K562 (cell line): Measurements from ENCODE around the gene ABHD1. TPM values are rescaled to one million over a fixed set of nuclear protein-coding genes. Genes with fewer than 3 reads are reported as not detected.
A peak's percentile ranks its signal among the peaks of the same experiment; 100 is the strongest.

ENCODE experiments used
- ATAC-seq: fragments of 200-7000 bp; cut with Tn5 transposase; 3 replicates; pipeline ENCODE4 v1.9.1; 2020; ENCODE audit warnings: moderate library complexity
- BruUV-seq: library from RNA; stranded (reverse); fragments of 400-500 nt; replicated peaks from 2 replicates; lab custom pipeline; 2021; lab: Mats Ljungman, UMichigan
- CTCF ChIA-PET: fragments of 300-600 bp; formaldehyde crosslinking; extraction: SDS; loops from one replicate; lab custom pipeline; 2021; ENCODE audit warnings: low intra/inter-chr PET ratio; lab: Yijun Ruan, JAX
- POLR2A ChIA-PET: fragments of 300-600, 350-650 bp; sonication (Branson Sonifier 250); formaldehyde crosslinking; extraction: SDS; loops from one replicate; lab custom pipeline; 2021; ENCODE audit warnings: antibody characterized with exemption, inconsistent platforms; lab: Yijun Ruan, JAX
- DNase-seq, 4 experiments: peaks; one replicate each; pipeline versions ENCODE4 v3.0.0 to v3.0.0-alpha.2; 2011 to 2018; ENCODE audit warnings: low spot score in 3 of 4, mixed read lengths in 3 of 4; ENCODE audit errors: extremely low read depth in 1 of 4
- FAIRE-seq: peaks from 2 replicates; lab custom pipeline; 2011; peaks lifted over from hg19 to GRCh38; lab: Jason Lieb, UNC
- H2AFZ ChIP-seq: 2 replicates; pipeline ENCODE4 v1.6.0; 2011; ENCODE audit warnings: low read depth, low read length, control low read depth, inconsistent platforms
- H3K27ac ChIP-seq: fragments of 200-600 bp; 3 replicates; pipeline ENCODE4 v1.8.0; 2011; ENCODE audit warnings: low read depth, mild to moderate bottlenecking, control low read depth, inconsistent platforms, low read length, moderate library complexity, mixed read lengths; ENCODE audit errors: extremely low read depth
- H3K27me3 ChIP-seq, 2 experiments: fragments of 300-600 bp in 1 of 2; 2 replicates in 1 of 2; 3 replicates in 1 of 2; pipeline versions ENCODE4 v1.6.0 to v1.8.0; 2011; ENCODE audit warnings: inconsistent platforms in 2 of 2, low read length in 2 of 2, mild to moderate bottlenecking in 1 of 2, mixed read lengths in 1 of 2, moderate library complexity in 1 of 2; ENCODE audit not compliant: control insufficient read depth in 2 of 2, insufficient read depth in 2 of 2
- H3K36me3 ChIP-seq: fragments of 300-600 bp; 3 replicates; pipeline ENCODE4 v1.8.0; 2011; ENCODE audit warnings: mild to moderate bottlenecking, low read length, inconsistent platforms; ENCODE audit not compliant: control insufficient read depth, insufficient read depth
- H3K4me1 ChIP-seq, 2 experiments: fragments of 200-600 bp in 1 of 2; replicated peaks in 1 of 2; 2 replicates in 1 of 2; 3 replicates in 1 of 2; pipeline versions ENCODE4 v1.5.1 to v1.8.0; 2011; ENCODE audit warnings: inconsistent platforms in 2 of 2, low read length in 2 of 2, mild to moderate bottlenecking in 1 of 2, mixed read lengths in 1 of 2, moderate library complexity in 1 of 2; ENCODE audit not compliant: control insufficient read depth in 2 of 2, insufficient read depth in 2 of 2
- H3K4me2 ChIP-seq: 2 replicates; pipeline ENCODE4 v1.6.1; 2011; ENCODE audit warnings: low read length, control low read depth, inconsistent platforms, mixed read lengths; ENCODE audit not compliant: insufficient read depth
- H3K4me3 ChIP-seq: fragments of 200-600 bp; sonication (generic), shearing (Covaris generic); 2 replicates; pipeline ENCODE4 v1.5.1; 2016; ENCODE audit warnings: control low read depth, inconsistent platforms
- H3K79me2 ChIP-seq: fragments of 200-600 bp; 3 replicates; pipeline ENCODE4 v1.8.0; 2011; ENCODE audit warnings: low read length, inconsistent platforms; ENCODE audit not compliant: control insufficient read depth, insufficient read depth
- H3K9ac ChIP-seq, 2 experiments: 2 replicates each; pipeline versions ENCODE4 v1.6.0 to v1.6.1; 2011; ENCODE audit warnings: low read depth in 2 of 2, low read length in 2 of 2, control low read depth in 1 of 2, inconsistent platforms in 1 of 2, mild to moderate bottlenecking in 1 of 2, mixed read lengths in 1 of 2; ENCODE audit not compliant: insufficient read depth in 1 of 2
- H3K9me1 ChIP-seq: one replicate; pipeline ENCODE4 v1.6.0; 2011; ENCODE audit warnings: inconsistent platforms, mild to moderate bottlenecking, low read length, moderate library complexity; ENCODE audit not compliant: control insufficient read depth, insufficient read depth
- H3K9me3 ChIP-seq: replicated peaks from 2 replicates; pipeline ENCODE4 v1.5.1; 2011; ENCODE audit warnings: low read depth, low read length, inconsistent platforms; ENCODE audit not compliant: control insufficient read depth, insufficient read depth
- H4K20me1 ChIP-seq: replicated peaks from 2 replicates; pipeline ENCODE4 v1.6.1; 2011; ENCODE audit warnings: low read length, inconsistent platforms, mixed read lengths; ENCODE audit not compliant: control insufficient read depth, insufficient read depth
- BCOR ChIP-seq: fragments of 450-650 bp; IDR thresholded peaks from 2 replicates; pipeline ENCODE4 v1.6.1; 2016
- DMBX1 ChIP-seq: fragments of 250-450 bp; sonication (Bioruptor Pico); IDR thresholded peaks from 2 replicates; pipeline ENCODE4 v1.8.0; 2022; ENCODE audit warnings: inconsistent platforms, mild to moderate bottlenecking, moderate library complexity, borderline replicate concordance
- EGR1 ChIP-seq: fragments of 450-650 bp; conservative IDR thresholded peaks from 2 replicates; pipeline ENCODE4 v1.6.1; 2017; ENCODE audit warnings: mild to moderate bottlenecking
- ERF ChIP-seq: fragments of 450-650 bp; formaldehyde crosslinking; IDR thresholded peaks from 2 replicates; pipeline ENCODE4 v1.4.0; 2020; ENCODE audit warnings: mild to moderate bottlenecking, mixed read lengths
- FIP1L1 ChIP-seq: fragments of 200-400 bp; formaldehyde crosslinking; IDR thresholded peaks from 2 replicates; pipeline ENCODE4 v1.6.1; 2018; ENCODE audit warnings: mild to moderate bottlenecking, low read depth, low read length; ENCODE audit not compliant: poor library complexity, severe bottlenecking
- NFATC3 ChIP-seq: fragments of 450-650 bp; IDR thresholded peaks from 2 replicates; pipeline ENCODE4 v1.6.1; 2017; ENCODE audit warnings: mild to moderate bottlenecking
- NR4A1 ChIP-seq, 2 experiments: fragments of 250-450 bp in 1 of 2; fragments of 450-650 bp in 1 of 2; sonication (Bioruptor Pico) in 1 of 2; IDR thresholded peaks; 2 replicates each; pipeline versions ENCODE4 v1.4.0 to v1.6.1; 2016 to 2020; ENCODE audit warnings: mild to moderate bottlenecking in 2 of 2, missing compliant biosample characterization in 1 of 2, missing genetic modification characterization in 1 of 2, moderate library complexity in 1 of 2
- PKNOX1 ChIP-seq: fragments of 450-650 bp; IDR thresholded peaks from 2 replicates; pipeline ENCODE4 v1.6.1; 2016
- POLR2G ChIP-seq: fragments of 200-400 bp; formaldehyde crosslinking; IDR thresholded peaks from 2 replicates; pipeline ENCODE4 v1.6.1; 2017; ENCODE audit warnings: low read depth, mild to moderate bottlenecking, antibody characterized with exemption, low read length, moderate library complexity
- TGIF2 ChIP-seq: sonication (generic); formaldehyde crosslinking; IDR thresholded peaks from 2 replicates; pipeline ENCODE4 v1.8.1; 2022; ENCODE audit warnings: mild to moderate bottlenecking, missing genetic modification reagents, moderate library complexity
- WGBS: fragments of 100-300 bp; shearing (Covaris generic); methylation state at CpG from one replicate; pipeline ENCODE4 v1.1.6; 2016; ENCODE audit warnings: low coverage, mixed read lengths; ENCODE audit not compliant: insufficient coverage; ENCODE audit errors: missing lambda C conversion rate; 5-methylcytosine and 5-hydroxymethylcytosine counted together
- in situ Hi-C: fragments of 300-500 bp; cut with MboI; formaldehyde crosslinking; loops from 4 replicates; pipeline ENCODE4 v1.15.0; 2018; ENCODE audit warnings: inconsistent platforms, mixed read lengths
- intact Hi-C: fragments of 100-400 bp; cut with micrococcal nuclease; formaldehyde crosslinking; loops from 2 replicates; pipeline ENCODE4 v1.14.2; 2022
- polyA plus RNA-seq, 8 experiments: library from polyadenylated mRNA; depleted of rRNA in 4 of 8; stranded (reverse) in 5 of 8; unstranded in 3 of 8; fragments of >200 nt; fragmentation: Nextera tagmentation in 2 of 8; fragmentation: Illumina TruSeq in 1 of 8; extraction: Ambion mirVana in 2 of 8; extraction: Trizol in 1 of 8; gene quantifications; 2 replicates each; pipeline versions ENCODE4 v1.2.1 to v1.2.3, GENCODE V29; 2011 to 2014; ENCODE audit warnings: inconsistent platforms in 1 of 8, missing spikeins in 1 of 8
- total RNA-seq, 7 experiments: library from RNA; depleted of rRNA in 6 of 7; stranded (reverse); fragments of >200 nt in 6 of 7; fragmentation: Illumina TruSeq in 2 of 7; extraction: Trizol in 2 of 7; gene quantifications; 2 replicates each; pipeline versions ENCODE4 v1.2.1 to v1.2.3, GENCODE V29; 2011 to 2021; ENCODE audit warnings: low replicate concordance in 1 of 7
- TF ChIP-seq, protein P1 (sequence below): fragments of 200-800 bp; sonication (Bioruptor generic); IDR thresholded peaks from 2 replicates; pipeline ENCODE4 v1.6.1; 2017; ENCODE audit warnings: missing genetic modification characterization, missing compliant biosample characterization
- TF ChIP-seq, protein P2 (sequence below): fragments of 450-650 bp; IDR thresholded peaks from 2 replicates; pipeline ENCODE4 v1.6.1; 2017; ENCODE audit warnings: antibody characterized with exemption, mild to moderate bottlenecking

The ABHD1 gene
- total and polyA plus RNA-seq, 9 of the 15 experiments (the other 6 are each of a cell fraction or from before 2014, with no cell fraction given): 0.10 to 0.16 (median 0.11) TPM; not detected in 5

DNA sequence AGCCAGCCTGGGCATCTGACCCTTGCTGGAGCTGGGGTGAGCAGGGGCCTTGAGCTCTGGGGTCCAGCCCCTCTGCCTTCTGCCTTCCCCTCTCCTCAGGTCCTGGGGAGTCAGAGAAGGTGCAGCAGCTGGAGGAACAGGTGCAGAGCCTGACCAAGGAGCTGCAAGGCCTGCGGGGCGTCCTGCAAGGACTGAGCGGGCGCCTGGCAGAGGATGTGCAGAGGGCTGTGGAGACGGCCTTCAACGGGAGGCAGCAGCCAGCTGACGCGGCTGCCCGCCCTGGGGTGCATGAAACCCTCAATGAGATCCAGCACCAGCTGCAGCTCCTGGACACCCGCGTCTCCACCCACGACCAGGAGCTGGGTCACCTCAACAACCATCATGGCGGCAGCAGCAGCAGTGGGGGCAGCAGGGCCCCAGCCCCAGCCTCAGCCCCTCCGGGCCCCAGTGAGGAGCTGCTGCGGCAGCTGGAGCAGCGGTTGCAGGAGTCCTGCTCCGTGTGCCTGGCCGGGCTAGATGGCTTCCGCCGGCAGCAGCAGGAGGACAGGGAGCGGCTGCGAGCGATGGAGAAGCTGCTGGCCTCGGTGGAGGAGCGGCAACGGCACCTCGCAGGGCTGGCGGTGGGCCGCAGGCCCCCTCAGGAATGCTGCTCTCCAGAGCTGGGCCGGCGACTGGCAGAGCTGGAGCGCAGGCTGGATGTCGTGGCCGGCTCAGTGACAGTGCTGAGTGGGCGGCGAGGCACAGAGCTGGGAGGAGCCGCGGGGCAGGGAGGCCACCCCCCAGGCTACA is 41.4 kb upstream of the ABHD1 start:
- Histone ChIP-seq H2AFZ (peak overlapping the region; percentile 90; the same call in 1 of the 2 replicates), H3K27me3 (no peaks in the 10 kb centered on the region), H4K20me1 (no peaks in the 10 kb centered on the region), H3K9me1 (peaks cover 4% of the 10 kb centered on the region), H3K4me3 (no peak overlapping the region), H3K9ac (peak overlapping the region; percentile 62 to 84), H3K79me2 (peaks cover 4% of the 10 kb centered on the region; the same call in 1 of the 3 replicates), H3K27ac (peak overlapping the region; percentile 87), H3K36me3 (no peaks in the 10 kb centered on the region), H3K9me3 (no peaks in the 10 kb centered on the region), H3K4me1 (peaks cover 44 to 73% of the 10 kb centered on the region in 2 experiments), H3K4me2 (peak overlapping the region; percentile 78; the same call in 1 of the 2 replicates)
- 73% methylated on average over 24 of the region's 38 CpGs for WGBS
- FAIRE-seq (no peak), ATAC-seq (no peak), DNase-seq (peak; percentile 41 to 56 (median 54))
- ChIA-PET POLR2A (interaction anchor here (0.6 to 2.3 kb wide), 15 partner anchors 10 to 209 kb away, joined by 3 to 11 read pairs (median 5); partner anchors contain the start of gene OST4), CTCF (no interaction called here)
- intact Hi-C loops: loop anchor here (1.0 to 2.0 kb wide), 3 partner anchors 31 to 235 kb away; partner anchors contain the start of gene AGBL5
- TF ChIP-seq ERF (CRISPR knock-in tag) (0 out of 2 replicates have a peak, but pooled peaks have one; percentile 47), FIP1L1 (peak; percentile 8), BCOR (no peak), EGR1 (peak; percentile 78), PKNOX1 (no peak), NR4A1 (CRISPR knock-in tag; IDR thresholded peaks at IDR 0.05) (peak; percentile 9; the same call in 1 of the 2 replicates), NR4A1 (tag; IDR thresholded peaks at IDR 0.05) (no peak), DMBX1 (CRISPR knock-in tag) (0 out of 2 replicates have a peak, but pooled peaks have one; percentile 39), NFATC3 (no peak), TGIF2 (CRISPR knock-in tag) (no peak), POLR2G (peak; percentile 45; the same call in 1 of the 2 replicates)
- TF ChIP-seq, protein P1, sequence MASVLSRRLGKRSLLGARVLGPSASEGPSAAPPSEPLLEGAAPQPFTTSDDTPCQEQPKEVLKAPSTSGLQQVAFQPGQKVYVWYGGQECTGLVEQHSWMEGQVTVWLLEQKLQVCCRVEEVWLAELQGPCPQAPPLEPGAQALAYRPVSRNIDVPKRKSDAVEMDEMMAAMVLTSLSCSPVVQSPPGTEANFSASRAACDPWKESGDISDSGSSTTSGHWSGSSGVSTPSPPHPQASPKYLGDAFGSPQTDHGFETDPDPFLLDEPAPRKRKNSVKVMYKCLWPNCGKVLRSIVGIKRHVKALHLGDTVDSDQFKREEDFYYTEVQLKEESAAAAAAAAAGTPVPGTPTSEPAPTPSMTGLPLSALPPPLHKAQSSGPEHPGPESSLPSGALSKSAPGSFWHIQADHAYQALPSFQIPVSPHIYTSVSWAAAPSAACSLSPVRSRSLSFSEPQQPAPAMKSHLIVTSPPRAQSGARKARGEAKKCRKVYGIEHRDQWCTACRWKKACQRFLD: no peak
- TF ChIP-seq, protein P2, sequence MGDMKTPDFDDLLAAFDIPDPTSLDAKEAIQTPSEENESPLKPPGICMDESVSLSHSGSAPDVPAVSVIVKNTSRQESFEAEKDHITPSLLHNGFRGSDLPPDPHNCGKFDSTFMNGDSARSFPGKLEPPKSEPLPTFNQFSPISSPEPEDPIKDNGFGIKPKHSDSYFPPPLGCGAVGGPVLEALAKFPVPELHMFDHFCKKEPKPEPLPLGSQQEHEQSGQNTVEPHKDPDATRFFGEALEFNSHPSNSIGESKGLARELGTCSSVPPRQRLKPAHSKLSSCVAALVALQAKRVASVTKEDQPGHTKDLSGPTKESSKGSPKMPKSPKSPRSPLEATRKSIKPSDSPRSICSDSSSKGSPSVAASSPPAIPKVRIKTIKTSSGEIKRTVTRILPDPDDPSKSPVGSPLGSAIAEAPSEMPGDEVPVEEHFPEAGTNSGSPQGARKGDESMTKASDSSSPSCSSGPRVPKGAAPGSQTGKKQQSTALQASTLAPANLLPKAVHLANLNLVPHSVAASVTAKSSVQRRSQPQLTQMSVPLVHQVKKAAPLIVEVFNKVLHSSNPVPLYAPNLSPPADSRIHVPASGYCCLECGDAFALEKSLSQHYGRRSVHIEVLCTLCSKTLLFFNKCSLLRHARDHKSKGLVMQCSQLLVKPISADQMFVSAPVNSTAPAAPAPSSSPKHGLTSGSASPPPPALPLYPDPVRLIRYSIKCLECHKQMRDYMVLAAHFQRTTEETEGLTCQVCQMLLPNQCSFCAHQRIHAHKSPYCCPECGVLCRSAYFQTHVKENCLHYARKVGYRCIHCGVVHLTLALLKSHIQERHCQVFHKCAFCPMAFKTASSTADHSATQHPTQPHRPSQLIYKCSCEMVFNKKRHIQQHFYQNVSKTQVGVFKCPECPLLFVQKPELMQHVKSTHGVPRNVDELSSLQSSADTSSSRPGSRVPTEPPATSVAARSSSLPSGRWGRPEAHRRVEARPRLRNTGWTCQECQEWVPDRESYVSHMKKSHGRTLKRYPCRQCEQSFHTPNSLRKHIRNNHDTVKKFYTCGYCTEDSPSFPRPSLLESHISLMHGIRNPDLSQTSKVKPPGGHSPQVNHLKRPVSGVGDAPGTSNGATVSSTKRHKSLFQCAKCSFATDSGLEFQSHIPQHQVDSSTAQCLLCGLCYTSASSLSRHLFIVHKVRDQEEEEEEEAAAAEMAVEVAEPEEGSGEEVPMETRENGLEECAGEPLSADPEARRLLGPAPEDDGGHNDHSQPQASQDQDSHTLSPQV: 0 out of 2 replicates have a peak, but pooled peaks have one; percentile 43
- BruUV-seq: no TSS peak
- in situ Hi-C loops: no loop called here
